CD8-positive, alpha-beta memory T cell (primary cell): ENCODE measurements around the gene NFATC2IP. TPM values are rescaled to one million over a fixed set of nuclear protein-coding genes. Genes with fewer than 3 reads are reported as not detected.
A peak's percentile ranks its signal among the peaks of the same experiment; 100 is the strongest.

Source experiments
- CTCF ChIA-PET: fragments of 350-600 bp; sonication (Branson Sonifier 250); formaldehyde crosslinking; loops from one replicate; lab custom pipeline; 2021; ENCODE audit warnings: antibody characterized with exemption; lab: Charles Lee
- POLR2A ChIA-PET: fragments of 350-600 bp; sonication (Branson Sonifier 250); formaldehyde crosslinking; loops from one replicate; lab custom pipeline; 2021; ENCODE audit warnings: antibody characterized with exemption; lab: Charles Lee
- DNase-seq, 5 donors: peaks; one replicate each; pipeline versions ENCODE4 v3.0.0 to v3.0.0-alpha.2; 2020 to 2022; ENCODE audit warnings: mixed read lengths in 1 of 5
- H3K27ac ChIP-seq: one replicate; pipeline ENCODE4 v1.7.0; 2013; ENCODE audit warnings: low read depth, mild to moderate bottlenecking, low read length, moderate library complexity
- H3K27me3 ChIP-seq: 2 replicates; pipeline ENCODE4 v1.7.0; 2013; ENCODE audit warnings: low read length, mild to moderate bottlenecking; ENCODE audit not compliant: insufficient read depth, poor library complexity, severe bottlenecking
- H3K36me3 ChIP-seq: 2 replicates; pipeline ENCODE4 v1.7.0; 2013; ENCODE audit warnings: mild to moderate bottlenecking, low read length, moderate library complexity; ENCODE audit not compliant: insufficient read depth
- H3K4me1 ChIP-seq: 2 replicates; pipeline ENCODE4 v1.7.0; 2013; ENCODE audit warnings: mild to moderate bottlenecking, low read length, moderate library complexity; ENCODE audit not compliant: insufficient read depth
- H3K4me3 ChIP-seq: 2 replicates; pipeline ENCODE4 v1.7.0; 2013; ENCODE audit warnings: mild to moderate bottlenecking, low read length
- H3K9me3 ChIP-seq: 2 replicates; pipeline ENCODE4 v1.7.0; 2013; ENCODE audit warnings: mild to moderate bottlenecking, low read length
- H3K27ac Mint-ChIP-seq, 8 donors: one replicate each; pipeline ENCODE4 v1.8.0; 2020 to 2021; ENCODE audit warnings: mixed read lengths in 8 of 8, mild to moderate bottlenecking in 6 of 8, inconsistent platforms in 3 of 8, moderate library complexity in 3 of 8
- H3K27me3 Mint-ChIP-seq, 2 donors: one replicate each; pipeline ENCODE4 v1.8.0; 2020 to 2021; ENCODE audit warnings: mixed read lengths in 2 of 2, mild to moderate bottlenecking in 1 of 2, moderate library complexity in 1 of 2
- H3K36me3 Mint-ChIP-seq, 3 donors: one replicate each; pipeline ENCODE4 v1.8.0; 2020 to 2021; ENCODE audit warnings: mixed read lengths in 3 of 3, inconsistent platforms in 1 of 3, mild to moderate bottlenecking in 1 of 3
- H3K4me1 Mint-ChIP-seq, 3 donors: one replicate each; pipeline ENCODE4 v1.8.0; 2020 to 2021; ENCODE audit warnings: mixed read lengths in 3 of 3, inconsistent platforms in 1 of 3, mild to moderate bottlenecking in 1 of 3
- H3K4me3 Mint-ChIP-seq, 7 donors: one replicate each; pipeline ENCODE4 v1.8.0; 2020 to 2021; ENCODE audit warnings: mixed read lengths in 7 of 7, mild to moderate bottlenecking in 6 of 7, moderate library complexity in 4 of 7, inconsistent platforms in 2 of 7
- H3K9me3 Mint-ChIP-seq, 5 donors: one replicate each; pipeline ENCODE4 v1.8.0; 2020 to 2022; ENCODE audit warnings: mixed read lengths in 5 of 5, mild to moderate bottlenecking in 3 of 5, moderate library complexity in 2 of 5, inconsistent platforms in 1 of 5
- polyA plus RNA-seq: library from polyadenylated mRNA; unstranded; fragments of 300-500 nt; fragmentation: Illumina TruSeq; gene quantifications from one replicate; pipeline ENCODE4 v1.2.3, GENCODE V29; 2021
- total RNA-seq, 2 experiments: library from RNA; stranded (reverse); gene quantifications; one replicate each; pipeline ENCODE4 v1.2.3, GENCODE V29; 2021

The NFATC2IP gene
- total and polyA plus RNA-seq, 3 experiments from 2014 or later: 35.0 to 77.0 (median 75.1) TPM

- peaks cover 7% of the 10 kb centered on the region for H3K9me3 ChIP-seq
- no peak for DNase-seq
- no peaks in the 10 kb centered on the region for H3K27me3 Mint-ChIP-seq
- peaks cover 14 to 76% (median 22%) of the 10 kb centered on the region in 3 donors for H3K36me3 Mint-ChIP-seq
- peaks cover 22% of the 10 kb centered on the region for H3K36me3 ChIP-seq
- peak overlapping the region in 1 of 7 donors; percentile 74 for H3K4me3 Mint-ChIP-seq
- peaks cover 0 to 7% (median 1%) of the 10 kb centered on the region in 5 donors for H3K9me3 Mint-ChIP-seq
- H3K4me1 ChIP-seq: peaks cover 26% of the 10 kb centered on the region
- H3K27ac ChIP-seq: no peak overlapping the region
- peaks cover 26 to 54% (median 28%) of the 10 kb centered on the region in 3 donors for H3K4me1 Mint-ChIP-seq
- ChIA-PET CTCF (interaction anchor here (0.9 kb wide), 2 partner anchors 9 to 37 kb away, joined by 3 to 4 read pairs; no protein-coding TSS in a partner anchor), POLR2A (interaction anchor here (4.1 kb wide), 1 partner anchor 9 kb away, joined by 20 read pairs; the partner anchor contains the start of gene SPNS1)
- no peak overlapping the region for H3K4me3 ChIP-seq
- H3K27ac Mint-ChIP-seq: peak overlapping the region in 5 of 8 donors; percentile 70 to 94 (median 91)
- no peaks in the 10 kb centered on the region for H3K27me3 ChIP-seq
These were observed 32.2 kb downstream of the NFATC2IP start for GRCh38 chr16:28982949-28983348.

- ChIA-PET POLR2A (interaction anchor here (0.7 to 4.1 kb wide), 3 partner anchors 10 to 33 kb away, joined by 3 to 20 read pairs (median 3); partner anchors contain the start of gene SPNS1), CTCF (interaction anchor here (0.9 to 6.3 kb wide), 2 partner anchors 9 to 38 kb away, joined by 3 to 41 read pairs; partner anchors contain the start of gene SPNS1)
- Histone ChIP-seq H3K9me3 (peaks cover 7% of the 10 kb centered on the region), H3K4me3 (peak overlapping the region; percentile 75), H3K36me3 (peaks cover 26% of the 10 kb centered on the region), H3K4me1 (peaks cover 32% of the 10 kb centered on the region), H3K27ac (no peak overlapping the region), H3K27me3 (no peaks in the 10 kb centered on the region)
- Mint-ChIP-seq H3K27me3 (no peaks in the 10 kb centered on the region), H3K4me1 (peaks cover 28 to 53% (median 32%) of the 10 kb centered on the region in 3 donors), H3K27ac (peak overlapping the region; percentile 50 to 98 (median 91)), H3K9me3 (peaks cover 0 to 7% (median 1%) of the 10 kb centered on the region in 5 donors), H3K36me3 (peaks cover 16 to 75% (median 19%) of the 10 kb centered on the region in 3 donors), H3K4me3 (peak overlapping the region; percentile 37 to 99 (median 94))
- no peak for DNase-seq
These were observed 32.9 kb downstream of the NFATC2IP start for GRCh38 chr16:28983644-28984043.

- Histone ChIP-seq H3K36me3 (peaks cover 30% of the 10 kb centered on the region), H3K27ac (peak overlapping the region; percentile 54), H3K4me1 (peaks cover 36% of the 10 kb centered on the region), H3K4me3 (peak overlapping the region; percentile 75), H3K9me3 (peaks cover 7% of the 10 kb centered on the region), H3K27me3 (no peaks in the 10 kb centered on the region)
- H3K4me1 Mint-ChIP-seq: peaks cover 32 to 57% (median 37%) of the 10 kb centered on the region in 3 donors
- no peaks in the 10 kb centered on the region for H3K27me3 Mint-ChIP-seq
- peak overlapping the region; percentile 77 to 98 (median 93) for H3K27ac Mint-ChIP-seq
- ChIA-PET POLR2A (interaction anchor here (0.7 to 4.1 kb wide), 4 partner anchors 10 to 161 kb away, joined by 3 to 20 read pairs (median 4); partner anchors contain the start of genes ATXN2L and SPNS1), CTCF (interaction anchor here (6.3 kb wide), 1 partner anchor 10 kb away, joined by 41 read pairs; the partner anchor contains the start of gene SPNS1)
- DNase-seq: no peak
- peaks cover 0 to 7% (median 1%) of the 10 kb centered on the region in 5 donors for H3K9me3 Mint-ChIP-seq
- peak overlapping the region; percentile 65 to 99 (median 97) for H3K4me3 Mint-ChIP-seq
- peaks cover 16 to 78% (median 19%) of the 10 kb centered on the region in 3 donors for H3K36me3 Mint-ChIP-seq
These were observed 33.4 kb downstream of the NFATC2IP start for GRCh38 chr16:28984091-28984490.

GRCh38 chr16:28984619-28985135 lies 33.9 kb downstream of the NFATC2IP start, which contains the start of gene LAT:
LAT (plus strand) TSS chr16:28985052; CDS start chr16:28985418, 366 bp downstream.
- Histone ChIP-seq H3K4me1 (peaks cover 42% of the 10 kb centered on the region), H3K27ac (peak within 1 kb of the TSS; percentile 72), H3K4me3 (peak within 1 kb of the TSS; percentile 88), H3K9me3 (peaks cover 7% of the 10 kb centered on the region), H3K36me3 (peaks cover 34% of the 10 kb centered on the region), H3K27me3 (no peaks in the 10 kb centered on the region)
- Mint-ChIP-seq H3K36me3 (peaks cover 16 to 81% (median 19%) of the 10 kb centered on the region in 3 donors), H3K4me3 (peak within 1 kb of the TSS; percentile 94 to 99 (median 99)), H3K27ac (peak within 1 kb of the TSS; percentile 91 to 99 (median 96)), H3K27me3 (no peaks in the 10 kb centered on the region), H3K4me1 (peaks cover 35 to 62% (median 43%) of the 10 kb centered on the region in 3 donors), H3K9me3 (peaks cover 0 to 7% (median 1%) of the 10 kb centered on the region in 5 donors)
- ChIA-PET POLR2A (interaction anchor here (0.5 to 4.1 kb wide), 6 partner anchors 10 to 162 kb away, joined by 3 to 20 read pairs (median 4); partner anchors contain the start of genes ATXN2L, SH2B1 and SPNS1), CTCF (interaction anchor here (1.6 to 6.3 kb wide), 3 partner anchors 10 to 23 kb away, joined by 3 to 41 read pairs (median 5); partner anchors contain the start of gene SPNS1)
- peak; percentile 69 to 87 (median 78) for DNase-seq

GRCh38 chr16:28985211-28986041 lies 34.7 kb downstream of the NFATC2IP start:
- Histone ChIP-seq H3K27me3 (no peaks in the 10 kb centered on the region), H3K36me3 (peaks cover 34% of the 10 kb centered on the region), H3K4me3 (peak overlapping the region; percentile 88), H3K9me3 (peaks cover 7% of the 10 kb centered on the region), H3K27ac (peak overlapping the region; percentile 72), H3K4me1 (peaks cover 50% of the 10 kb centered on the region)
- no peak for DNase-seq
- ChIA-PET CTCF (interaction anchor here (1.6 to 6.3 kb wide), 4 partner anchors 8 to 22 kb away, joined by 3 to 41 read pairs (median 15); partner anchors contain the start of gene SPNS1), POLR2A (interaction anchor here (0.5 to 4.1 kb wide), 5 partner anchors 9 to 122 kb away, joined by 3 to 20 read pairs (median 5); partner anchors contain the start of genes SH2B1 and SPNS1)
- Mint-ChIP-seq H3K36me3 (peaks cover 16 to 86% (median 24%) of the 10 kb centered on the region in 3 donors), H3K27me3 (no peaks in the 10 kb centered on the region), H3K4me3 (peak overlapping the region; percentile 94 to 99 (median 99)), H3K27ac (peak overlapping the region; percentile 91 to 99 (median 96)), H3K4me1 (peaks cover 40 to 70% (median 50%) of the 10 kb centered on the region in 3 donors), H3K9me3 (peaks cover 0 to 7% (median 1%) of the 10 kb centered on the region in 5 donors)

- Mint-ChIP-seq H3K36me3 (peaks cover 16 to 86% (median 26%) of the 10 kb centered on the region in 3 donors), H3K4me1 (peaks cover 46 to 76% (median 56%) of the 10 kb centered on the region in 3 donors), H3K4me3 (peak overlapping the region; percentile 94 to 99 (median 99)), H3K27me3 (no peaks in the 10 kb centered on the region), H3K9me3 (peaks cover 0 to 7% (median 1%) of the 10 kb centered on the region in 5 donors), H3K27ac (peak overlapping the region; percentile 91 to 99 (median 96))
- peaks cover 7% of the 10 kb centered on the region for H3K9me3 ChIP-seq
- peak overlapping the region; percentile 88 for H3K4me3 ChIP-seq
- no peaks in the 10 kb centered on the region for H3K27me3 ChIP-seq
- CTCF ChIA-PET: interaction anchor here (1.6 to 6.3 kb wide), 4 partner anchors 8 to 22 kb away, joined by 3 to 41 read pairs (median 15); partner anchors contain the start of gene SPNS1
- POLR2A ChIA-PET: interaction anchor here (0.8 to 4.1 kb wide), 5 partner anchors 8 to 35 kb away, joined by 3 to 20 read pairs (median 4); partner anchors contain the start of gene SPNS1
- peaks cover 56% of the 10 kb centered on the region for H3K4me1 ChIP-seq
- H3K36me3 ChIP-seq: peaks cover 32% of the 10 kb centered on the region
- DNase-seq: no peak
- H3K27ac ChIP-seq: peak overlapping the region; percentile 72
These were observed 35.3 kb downstream of the NFATC2IP start for GRCh38 chr16:28986046-28986445.

- Mint-ChIP-seq H3K4me3 (peak overlapping the region; percentile 94 to 99 (median 99)), H3K27ac (peak overlapping the region; percentile 91 to 99 (median 96)), H3K36me3 (peaks cover 16 to 85% (median 26%) of the 10 kb centered on the region in 3 donors), H3K27me3 (no peaks in the 10 kb centered on the region), H3K9me3 (peaks cover 0 to 7% (median 1%) of the 10 kb centered on the region in 5 donors), H3K4me1 (peaks cover 46 to 79% (median 56%) of the 10 kb centered on the region in 3 donors)
- no peak for DNase-seq
- H3K27me3 ChIP-seq: no peaks in the 10 kb centered on the region
- H3K27ac ChIP-seq: peak overlapping the region; percentile 72
- H3K4me1 ChIP-seq: peaks cover 56% of the 10 kb centered on the region
- ChIA-PET POLR2A (interaction anchor here (0.8 to 4.1 kb wide), 6 partner anchors 10 to 35 kb away, joined by 3 to 20 read pairs (median 6); partner anchors contain the start of gene SPNS1), CTCF (interaction anchor here (1.3 to 6.3 kb wide), 5 partner anchors 9 to 89 kb away, joined by 4 to 41 read pairs (median 8); partner anchors contain the start of gene SPNS1)
- peak overlapping the region; percentile 88 for H3K4me3 ChIP-seq
- peaks cover 28% of the 10 kb centered on the region for H3K36me3 ChIP-seq
- peaks cover 7% of the 10 kb centered on the region for H3K9me3 ChIP-seq
These were observed 35.8 kb downstream of the NFATC2IP start for GRCh38 chr16:28986492-28986891.
